Thyroid gland (tissue), 4 donors: ENCODE data around the gene FBXO24.

ENCODE experiments used
- POLR2A ChIP-seq, 2 donors: fragments of 450-650 bp; IDR thresholded peaks; one replicate each; pipeline ENCODE4 v1.6.1; 2017; ENCODE audit warnings: antibody characterized with exemption in 2 of 2, mild to moderate bottlenecking in 2 of 2, moderate library complexity in 1 of 2
- TF ChIP-seq, protein P1 (sequence below), 6 experiments: fragments of 200-600 bp in 3 of 6; fragments of 450-650 bp in 3 of 6; sonication (generic) in 3 of 6; IDR thresholded peaks; one replicate each; pipeline ENCODE4 v1.5.1; 2016 to 2019; ENCODE audit warnings: antibody characterized with exemption in 6 of 6, mild to moderate bottlenecking in 2 of 6, inconsistent platforms in 1 of 6, moderate library complexity in 1 of 6

DNA sequence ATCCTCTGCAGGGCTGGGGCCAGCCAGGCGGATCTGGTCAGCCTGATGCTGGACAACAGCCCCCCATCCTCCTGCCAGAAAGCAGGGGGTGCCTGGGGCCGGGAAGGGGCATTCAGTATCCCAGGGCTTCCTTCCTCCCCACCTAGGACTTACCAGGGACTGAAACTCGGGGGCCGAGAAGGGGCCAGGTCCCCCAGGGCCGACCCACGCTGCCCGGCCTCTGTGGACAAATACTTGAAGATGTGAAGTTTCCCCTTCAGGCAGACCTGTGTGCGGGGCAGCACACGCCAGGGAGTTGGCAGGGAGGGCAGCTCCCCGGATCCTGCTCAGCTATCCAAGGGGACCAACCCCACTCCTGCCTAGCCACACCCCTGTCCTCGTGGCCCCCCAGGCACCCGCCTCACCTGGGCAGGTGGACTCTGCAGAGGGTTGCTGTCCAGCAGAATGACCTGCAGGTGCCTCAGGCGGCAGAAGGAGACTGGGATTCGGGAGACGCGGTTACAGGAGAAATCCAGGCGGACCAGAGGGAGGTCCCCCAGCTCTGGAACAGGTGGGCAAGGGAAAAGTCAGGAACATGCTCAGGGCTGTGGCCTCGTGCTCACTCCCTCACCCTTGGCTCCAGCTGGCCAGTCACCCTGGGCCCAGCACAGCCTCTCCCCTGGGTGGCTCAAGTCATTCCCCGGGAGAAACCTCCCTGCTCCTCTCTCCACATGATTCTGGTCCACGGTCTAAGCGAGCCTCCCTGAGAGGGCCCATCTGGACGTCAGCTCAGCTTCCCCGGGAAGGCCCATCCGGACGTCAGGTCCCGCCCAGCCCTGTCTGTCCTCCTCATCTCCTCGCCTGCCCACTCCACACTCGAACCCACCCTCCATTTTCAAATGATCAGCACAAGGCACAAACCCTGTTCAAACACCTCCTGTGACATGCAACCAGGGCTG lies 7.6 kb upstream of the FBXO24 start:
- TF ChIP-seq, protein P1, sequence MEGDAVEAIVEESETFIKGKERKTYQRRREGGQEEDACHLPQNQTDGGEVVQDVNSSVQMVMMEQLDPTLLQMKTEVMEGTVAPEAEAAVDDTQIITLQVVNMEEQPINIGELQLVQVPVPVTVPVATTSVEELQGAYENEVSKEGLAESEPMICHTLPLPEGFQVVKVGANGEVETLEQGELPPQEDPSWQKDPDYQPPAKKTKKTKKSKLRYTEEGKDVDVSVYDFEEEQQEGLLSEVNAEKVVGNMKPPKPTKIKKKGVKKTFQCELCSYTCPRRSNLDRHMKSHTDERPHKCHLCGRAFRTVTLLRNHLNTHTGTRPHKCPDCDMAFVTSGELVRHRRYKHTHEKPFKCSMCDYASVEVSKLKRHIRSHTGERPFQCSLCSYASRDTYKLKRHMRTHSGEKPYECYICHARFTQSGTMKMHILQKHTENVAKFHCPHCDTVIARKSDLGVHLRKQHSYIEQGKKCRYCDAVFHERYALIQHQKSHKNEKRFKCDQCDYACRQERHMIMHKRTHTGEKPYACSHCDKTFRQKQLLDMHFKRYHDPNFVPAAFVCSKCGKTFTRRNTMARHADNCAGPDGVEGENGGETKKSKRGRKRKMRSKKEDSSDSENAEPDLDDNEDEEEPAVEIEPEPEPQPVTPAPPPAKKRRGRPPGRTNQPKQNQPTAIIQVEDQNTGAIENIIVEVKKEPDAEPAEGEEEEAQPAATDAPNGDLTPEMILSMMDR (IDR thresholded peaks at IDR 0.05), result no peak
- TF ChIP-seq POLR2A (IDR thresholded peaks at IDR 0.05), result no peak
